DND-41 (cell line): ENCODE measurements around the gene ARMH2.

Source experiments
- EZH2 ChIP-seq: IDR thresholded peaks from 3 replicates; pipeline ENCODE4 v1.6.1; 2012; ENCODE audit warnings: borderline replicate concordance, low read depth, mild to moderate bottlenecking, moderate library complexity, low read length, inconsistent platforms; ENCODE audit not compliant: severe bottlenecking
- TF ChIP-seq, protein P1 (sequence below): IDR thresholded peaks from 2 replicates; pipeline ENCODE4 v1.5.1; 2012; ENCODE audit warnings: borderline replicate concordance, low read length, moderate library complexity, mild to moderate bottlenecking; ENCODE audit not compliant: poor library complexity, severe bottlenecking; ENCODE audit errors: extremely low read depth

DNA sequence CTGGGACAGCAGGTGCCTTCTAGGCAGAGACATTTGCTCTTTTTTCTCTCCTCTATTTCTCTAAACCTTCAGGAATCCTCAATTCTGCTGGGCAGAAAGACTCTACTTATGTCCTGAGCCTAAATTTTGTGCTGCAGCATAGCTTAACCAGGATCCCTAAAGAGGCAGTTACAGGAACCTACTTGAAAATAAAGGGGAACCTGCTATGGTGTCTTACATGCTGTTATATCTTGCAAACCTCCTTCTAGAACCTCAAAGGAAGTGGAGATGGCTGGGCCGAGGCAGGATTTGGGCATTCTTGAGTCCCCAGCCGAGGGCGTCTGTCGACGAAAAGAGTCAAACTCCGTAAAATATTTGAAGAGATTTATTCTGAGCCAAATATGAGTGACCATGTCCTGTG is 41.1 kb downstream of the ARMH2 start:
- TF ChIP-seq EZH2 = no peak
- TF ChIP-seq, protein P1, sequence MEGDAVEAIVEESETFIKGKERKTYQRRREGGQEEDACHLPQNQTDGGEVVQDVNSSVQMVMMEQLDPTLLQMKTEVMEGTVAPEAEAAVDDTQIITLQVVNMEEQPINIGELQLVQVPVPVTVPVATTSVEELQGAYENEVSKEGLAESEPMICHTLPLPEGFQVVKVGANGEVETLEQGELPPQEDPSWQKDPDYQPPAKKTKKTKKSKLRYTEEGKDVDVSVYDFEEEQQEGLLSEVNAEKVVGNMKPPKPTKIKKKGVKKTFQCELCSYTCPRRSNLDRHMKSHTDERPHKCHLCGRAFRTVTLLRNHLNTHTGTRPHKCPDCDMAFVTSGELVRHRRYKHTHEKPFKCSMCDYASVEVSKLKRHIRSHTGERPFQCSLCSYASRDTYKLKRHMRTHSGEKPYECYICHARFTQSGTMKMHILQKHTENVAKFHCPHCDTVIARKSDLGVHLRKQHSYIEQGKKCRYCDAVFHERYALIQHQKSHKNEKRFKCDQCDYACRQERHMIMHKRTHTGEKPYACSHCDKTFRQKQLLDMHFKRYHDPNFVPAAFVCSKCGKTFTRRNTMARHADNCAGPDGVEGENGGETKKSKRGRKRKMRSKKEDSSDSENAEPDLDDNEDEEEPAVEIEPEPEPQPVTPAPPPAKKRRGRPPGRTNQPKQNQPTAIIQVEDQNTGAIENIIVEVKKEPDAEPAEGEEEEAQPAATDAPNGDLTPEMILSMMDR = no peak
